Osteoblast (primary cell): Measurements from ENCODE around the gene GAS2. TPM values are rescaled to one million over a fixed set of nuclear protein-coding genes. Genes with fewer than 3 reads are reported as not detected.

Experiments used
- DNase-seq: peaks from one replicate; pipeline ENCODE4 v3.0.0; 2011; ENCODE audit warnings: low spot score, mixed read lengths; ENCODE audit not compliant: insufficient read length; ENCODE audit errors: missing footprints
- H2AFZ ChIP-seq: 2 replicates; pipeline ENCODE4 v1.6.0; 2011; ENCODE audit warnings: mild to moderate bottlenecking, low read length
- H3K27ac ChIP-seq: 2 replicates; pipeline ENCODE4 v1.5.1; 2011; ENCODE audit warnings: mild to moderate bottlenecking, low read depth, low read length, moderate library complexity
- H3K27me3 ChIP-seq: 2 replicates; pipeline ENCODE4 v1.6.0; 2012; ENCODE audit warnings: mild to moderate bottlenecking, control low read depth, inconsistent platforms, low read length, moderate library complexity; ENCODE audit not compliant: insufficient read depth
- H3K36me3 ChIP-seq: 2 replicates; pipeline ENCODE4 v1.5.1; 2011; ENCODE audit warnings: mild to moderate bottlenecking, low read length, control low read depth, moderate library complexity; ENCODE audit not compliant: insufficient read depth
- H3K4me1 ChIP-seq: 2 replicates; pipeline ENCODE4 v1.5.1; 2011; ENCODE audit warnings: mild to moderate bottlenecking, low read length, control low read depth, moderate library complexity; ENCODE audit not compliant: insufficient read depth
- H3K4me2 ChIP-seq: 2 replicates; pipeline ENCODE4 v1.6.0; 2011; ENCODE audit warnings: mild to moderate bottlenecking, low read length; ENCODE audit not compliant: insufficient read depth
- H3K4me3 ChIP-seq: fragments of 200-600 bp; sonication (generic); 3 replicates; pipeline ENCODE4 v1.5.1; 2012; ENCODE audit warnings: mild to moderate bottlenecking, low read length, inconsistent platforms; ENCODE audit not compliant: insufficient read depth
- H3K79me2 ChIP-seq: 2 replicates; pipeline ENCODE4 v1.6.0; 2012; ENCODE audit warnings: mild to moderate bottlenecking, low read length, control low read depth, inconsistent platforms; ENCODE audit not compliant: insufficient read depth
- H3K9me3 ChIP-seq: 2 replicates; pipeline ENCODE4 v1.5.1; 2011; ENCODE audit warnings: low read depth, low read length, control low read depth
- H4K20me1 ChIP-seq: 2 replicates; pipeline ENCODE4 v1.6.0; 2012; ENCODE audit warnings: mild to moderate bottlenecking, low read length, control low read depth; ENCODE audit not compliant: insufficient read depth
- CTCF ChIP-seq: IDR thresholded peaks from 2 replicates; pipeline ENCODE4 v1.5.1; 2011; ENCODE audit warnings: mild to moderate bottlenecking, low read depth, low read length, moderate library complexity; ENCODE audit errors: extremely low read depth
- total RNA-seq: library from RNA; depleted of rRNA; stranded (reverse); fragments of >200 nt; gene quantifications from 2 replicates; pipeline ENCODE4 v1.2.3, GENCODE V29; 2012

Gene GAS2
- total RNA-seq, 1 donor, result 0.36 TPM

DNA sequence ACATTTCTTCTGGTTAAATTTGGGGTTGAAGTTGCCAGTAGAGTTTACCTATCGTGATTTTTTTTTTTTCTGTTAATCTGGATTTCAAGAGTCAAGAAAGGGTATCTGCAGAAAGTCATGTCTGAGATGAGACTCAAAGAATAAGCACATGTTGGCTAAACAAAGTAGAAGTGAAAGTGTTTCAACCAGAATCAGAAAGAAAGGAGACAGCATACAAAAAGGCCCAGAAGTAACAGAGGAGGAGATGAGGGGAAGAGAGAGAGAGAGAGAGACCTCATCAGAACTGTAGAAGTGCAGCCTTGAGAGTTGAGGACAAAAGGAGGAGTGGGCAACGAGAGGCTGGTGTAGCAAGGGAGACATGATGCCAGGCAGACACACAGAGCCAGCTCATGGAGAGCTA is 108.3 kb downstream of the GAS2 start:
- Histone ChIP-seq H3K4me3 (no peak overlapping the region), H3K27me3 (no peaks in the 10 kb centered on the region), H3K4me2 (no peak overlapping the region), H3K9me3 (no peaks in the 10 kb centered on the region), H3K79me2 (no peaks in the 10 kb centered on the region), H3K36me3 (no peaks in the 10 kb centered on the region), H4K20me1 (no peaks in the 10 kb centered on the region), H3K27ac (no peak overlapping the region), H3K4me1 (no peaks in the 10 kb centered on the region), H2AFZ (no peak overlapping the region)
- TF ChIP-seq CTCF, result no peak
- no peak for DNase-seq

DNA sequence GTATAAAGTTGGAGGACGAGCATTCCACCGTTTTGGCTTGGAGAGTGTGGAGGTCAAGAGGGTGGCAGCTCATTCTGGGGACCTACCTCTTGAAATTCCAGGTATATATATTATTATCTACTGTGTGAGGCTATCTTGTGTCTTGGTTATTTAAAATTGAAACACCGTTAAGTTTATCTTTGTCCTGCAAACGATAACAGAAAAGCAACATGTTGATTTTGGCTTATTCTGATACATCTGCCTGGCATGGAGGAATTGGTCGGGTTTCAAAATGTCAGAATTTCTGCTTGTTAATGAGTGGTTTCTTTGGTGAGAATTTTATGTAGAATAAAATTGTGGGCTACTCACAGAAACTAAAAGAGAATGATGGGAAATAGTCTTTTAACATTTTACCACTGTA is 108.8 kb downstream of the GAS2 start:
- Histone ChIP-seq H3K9me3 (no peaks in the 10 kb centered on the region), H3K4me1 (no peaks in the 10 kb centered on the region), H3K79me2 (no peaks in the 10 kb centered on the region), H3K4me2 (no peak overlapping the region), H3K36me3 (no peaks in the 10 kb centered on the region), H3K4me3 (no peak overlapping the region), H4K20me1 (no peaks in the 10 kb centered on the region), H3K27me3 (no peaks in the 10 kb centered on the region), H2AFZ (no peak overlapping the region), H3K27ac (no peak overlapping the region)
- no peak for TF ChIP-seq CTCF
- no peak for DNase-seq

GRCh38 chr11:22778642-22779041 is 112.2 kb downstream of the GAS2 start:
- Histone ChIP-seq H3K4me2 (no peak overlapping the region), H3K27me3 (no peaks in the 10 kb centered on the region), H3K4me1 (no peaks in the 10 kb centered on the region), H3K27ac (no peak overlapping the region), H3K79me2 (no peaks in the 10 kb centered on the region), H2AFZ (no peak overlapping the region), H3K36me3 (no peaks in the 10 kb centered on the region), H4K20me1 (no peaks in the 10 kb centered on the region), H3K4me3 (no peak overlapping the region), H3K9me3 (no peaks in the 10 kb centered on the region)
- no peak for TF ChIP-seq CTCF
- DNase-seq, result no peak

- Histone ChIP-seq H3K79me2 (no peaks in the 10 kb centered on the region), H3K27ac (no peak overlapping the region), H3K9me3 (no peaks in the 10 kb centered on the region), H3K4me2 (no peak overlapping the region), H3K4me1 (no peaks in the 10 kb centered on the region), H2AFZ (no peak overlapping the region), H3K27me3 (no peaks in the 10 kb centered on the region), H4K20me1 (no peaks in the 10 kb centered on the region), H3K36me3 (no peaks in the 10 kb centered on the region), H3K4me3 (no peak overlapping the region)
- no peak for DNase-seq
- TF ChIP-seq CTCF, result no peak
These were observed 113.4 kb downstream of the GAS2 start for GRCh38 chr11:22779850-22780249.
